Measurements from ENCODE around the gene EPHX1.

GRCh38 chr1:225774281-225775147, 35.4 kb upstream of the EPHX1 start:
- TF ChIP-seq ZNF274 (IDR thresholded peaks at IDR 0.05; ENCODE audit: low read depth, low read length), result no peak
- no peak for TF ChIP-seq YY1 (IDR thresholded peaks at IDR 0.05; ENCODE audit: insufficient read depth, insufficient read length)
- no peak for TF ChIP-seq SUZ12 (IDR thresholded peaks at IDR 0.05; ENCODE audit: extremely low read depth, insufficient read depth, insufficient read length)

All from NT2/D1 (cell line).